ENCODE data around the gene LAMA4.

DNA sequence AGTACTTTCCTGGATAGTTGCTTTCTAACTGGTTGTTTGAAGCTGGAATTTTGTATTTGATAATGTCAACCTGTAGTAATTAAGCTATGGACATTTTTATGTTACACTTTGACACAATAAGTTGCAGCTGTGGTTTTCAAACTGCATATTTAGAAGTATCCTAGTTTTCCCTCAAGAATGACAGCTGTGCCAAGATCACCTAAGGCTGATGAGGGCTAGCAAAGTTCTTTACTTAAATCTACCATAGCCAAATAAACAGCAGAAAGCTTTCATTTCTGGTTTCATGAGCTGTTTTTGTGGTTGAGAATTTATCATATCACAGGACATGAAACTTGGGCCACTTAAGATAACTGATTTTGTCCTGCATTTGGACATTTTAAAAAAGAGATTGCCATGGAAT lies 136.3 kb downstream of the LAMA4 start:
- TF ChIP-seq CTCF (IDR thresholded peaks at IDR 0.05; ENCODE audit: insufficient read depth, low read length, poor library complexity, severe bottlenecking) = no peak
- no peak for TF ChIP-seq EZH2phosphoT487 (conservative IDR thresholded peaks at IDR 0.05; ENCODE audit: low read length)
